Bronchial epithelial cell (primary cell): ENCODE measurements around the gene DNAH1. TPM values are rescaled to one million over a fixed set of nuclear protein-coding genes. Genes with fewer than 3 reads are reported as not detected.

ENCODE experiments used
- DNase-seq: peaks from one replicate; pipeline ENCODE4 v3.0.0-alpha.2; 2010; ENCODE audit warnings: low read depth
- FAIRE-seq: peaks from 2 replicates; lab custom pipeline; 2011; peaks lifted over from hg19 to GRCh38; lab: Jason Lieb, UNC
- H3K27me3 ChIP-seq: 2 replicates; pipeline ENCODE4 v1.5.1; 2011; ENCODE audit warnings: low read length; ENCODE audit not compliant: control insufficient read depth, insufficient read depth
- H3K36me3 ChIP-seq: 2 replicates; pipeline ENCODE4 v1.5.1; 2011; ENCODE audit warnings: low read length; ENCODE audit not compliant: control insufficient read depth, insufficient read depth
- H3K4me3 ChIP-seq: 2 replicates; pipeline ENCODE4 v1.5.1; 2011; ENCODE audit warnings: mild to moderate bottlenecking, low read depth, low read length, control low read depth
- CTCF ChIP-seq: IDR thresholded peaks from 2 replicates; pipeline ENCODE4 v1.5.1; 2011; ENCODE audit warnings: mild to moderate bottlenecking, moderate library complexity, low read length, control low read depth, inconsistent platforms; ENCODE audit not compliant: insufficient read depth, severe bottlenecking
- total RNA-seq: library from RNA; depleted of rRNA; stranded (reverse); fragments of >200 nt; gene quantifications from 2 replicates; pipeline ENCODE4 v1.2.1, GENCODE V29; 2014

DNAH1 gene
- total RNA-seq, 1 donor from 2014 or later: 0.79 TPM

- FAIRE-seq (no peak), DNase-seq (peak; percentile 25)
- Histone ChIP-seq H3K36me3 (no peaks in the 10 kb centered on the region), H3K27me3 (no peaks in the 10 kb centered on the region), H3K4me3 (peak overlapping the region; percentile 73)
- no peak for TF ChIP-seq CTCF
Measured at GRCh38 chr3:52277071-52277964, 38.8 kb upstream of the DNAH1 start.

- peak; percentile 53 for TF ChIP-seq CTCF
- peak; percentile 42 for DNase-seq
- FAIRE-seq: no peak
- H3K36me3 ChIP-seq: no peaks in the 10 kb centered on the region
- no peaks in the 10 kb centered on the region for H3K27me3 ChIP-seq
- H3K4me3 ChIP-seq: peak overlapping the region; percentile 73
Measured at GRCh38 chr3:52277972-52278509, 38.1 kb upstream of the DNAH1 start.

GRCh38 chr3:52278510-52279069, 37.5 kb upstream of the DNAH1 start, which contains the start of gene WDR82:
Gene WDR82 (minus strand): TSS chr3:52278649. CDS start chr3:52278361, 288 bp downstream.
- Histone ChIP-seq H3K36me3 (no peaks in the 10 kb centered on the region), H3K4me3 (peak within 1 kb of the TSS; percentile 73), H3K27me3 (no peaks in the 10 kb centered on the region)
- peak; percentile 77 for DNase-seq
- peak; percentile 63 for TF ChIP-seq CTCF
- FAIRE-seq: no peak

GRCh38 chr3:52279596-52279995, 36.5 kb upstream of the DNAH1 start:
- FAIRE-seq (no peak), DNase-seq (no peak)
- Histone ChIP-seq H3K36me3 (no peaks in the 10 kb centered on the region), H3K4me3 (no peak overlapping the region), H3K27me3 (no peaks in the 10 kb centered on the region)
- TF ChIP-seq CTCF: no peak

GRCh38 chr3:52280050-52280461, 36.1 kb upstream of the DNAH1 start:
- Histone ChIP-seq H3K4me3 (no peak overlapping the region), H3K27me3 (no peaks in the 10 kb centered on the region), H3K36me3 (no peaks in the 10 kb centered on the region)
- DNase-seq (no peak), FAIRE-seq (no peak)
- TF ChIP-seq CTCF: no peak
